Activated naive CD4-positive, alpha-beta T cell treated with anti-CD3 and anti-CD28 coated beads, Interleukin-2, amount 10 ng/mL, durations not matched to agents 7 days and 5 days (primary cell): Measurements from ENCODE around the gene CTNNBL1.
A peak's percentile ranks its signal among the peaks of the same experiment; 100 is the strongest.

ENCODE experiments used
- CTCF ChIA-PET: fragments of 350-600 bp; sonication (Branson Sonifier 250); formaldehyde crosslinking; loops from one replicate; lab custom pipeline; 2021; ENCODE audit warnings: antibody characterized with exemption; lab: Charles Lee
- DNase-seq: peaks from one replicate; pipeline ENCODE4 v3.0.0-alpha.2; 2020
- H3K27ac Mint-ChIP-seq: one replicate; pipeline ENCODE4 v1.8.0; 2021; ENCODE audit warnings: mild to moderate bottlenecking, moderate library complexity, mixed read lengths
- H3K27me3 Mint-ChIP-seq: one replicate; pipeline ENCODE4 v1.8.0; 2021; ENCODE audit warnings: mild to moderate bottlenecking, mixed read lengths
- H3K36me3 Mint-ChIP-seq: one replicate; pipeline ENCODE4 v1.8.0; 2021; ENCODE audit warnings: mixed read lengths
- H3K4me1 Mint-ChIP-seq: one replicate; pipeline ENCODE4 v1.8.0; 2021; ENCODE audit warnings: mixed read lengths
- H3K4me3 Mint-ChIP-seq: one replicate; pipeline ENCODE4 v1.8.0; 2021; ENCODE audit warnings: mild to moderate bottlenecking, moderate library complexity, mixed read lengths
- H3K9me3 Mint-ChIP-seq: one replicate; pipeline ENCODE4 v1.8.0; 2021; ENCODE audit warnings: mixed read lengths

CTNNBL1 gene

GRCh38 chr20:37729909-37730308 is 36.1 kb downstream of the CTNNBL1 start:
- H3K4me1 Mint-ChIP-seq, result no peaks in the 10 kb centered on the region
- peaks cover 18% of the 10 kb centered on the region for H3K36me3 Mint-ChIP-seq
- DNase-seq, result no peak
- no peaks in the 10 kb centered on the region for H3K27me3 Mint-ChIP-seq
- H3K9me3 Mint-ChIP-seq, result no peaks in the 10 kb centered on the region
- H3K4me3 Mint-ChIP-seq, result no peak overlapping the region
- CTCF ChIA-PET, result interaction anchor here (1.2 kb wide), 1 partner anchor 61 kb away, joined by 3 read pairs; no protein-coding TSS in a partner anchor
- H3K27ac Mint-ChIP-seq, result no peak overlapping the region

DNA sequence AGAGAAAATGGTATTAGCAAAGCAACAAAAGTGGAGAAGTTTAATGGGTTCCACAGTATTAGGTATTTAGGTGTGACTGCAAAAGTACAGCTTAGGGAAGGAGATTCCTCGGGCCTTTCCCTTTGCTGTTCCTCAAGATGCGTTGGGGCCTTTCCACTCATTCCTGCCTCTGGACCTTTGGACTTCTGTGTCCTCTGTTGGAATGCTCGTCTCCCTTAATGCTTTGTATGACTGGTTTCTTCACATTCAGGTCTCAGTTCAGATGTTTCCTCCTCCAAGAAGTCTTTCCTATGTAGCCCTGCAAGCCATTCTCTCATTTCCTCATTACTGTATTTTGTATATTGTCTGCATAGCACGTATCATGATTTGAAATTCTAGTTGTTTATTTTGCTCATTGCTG is 39.6 kb downstream of the CTNNBL1 start:
- H3K27ac Mint-ChIP-seq, result no peak overlapping the region
- no peaks in the 10 kb centered on the region for H3K4me1 Mint-ChIP-seq
- no peak for DNase-seq
- no peaks in the 10 kb centered on the region for H3K9me3 Mint-ChIP-seq
- H3K36me3 Mint-ChIP-seq, result peaks cover 32% of the 10 kb centered on the region
- H3K4me3 Mint-ChIP-seq, result no peak overlapping the region
- H3K27me3 Mint-ChIP-seq, result no peaks in the 10 kb centered on the region
- CTCF ChIA-PET, result no interaction called here

DNA sequence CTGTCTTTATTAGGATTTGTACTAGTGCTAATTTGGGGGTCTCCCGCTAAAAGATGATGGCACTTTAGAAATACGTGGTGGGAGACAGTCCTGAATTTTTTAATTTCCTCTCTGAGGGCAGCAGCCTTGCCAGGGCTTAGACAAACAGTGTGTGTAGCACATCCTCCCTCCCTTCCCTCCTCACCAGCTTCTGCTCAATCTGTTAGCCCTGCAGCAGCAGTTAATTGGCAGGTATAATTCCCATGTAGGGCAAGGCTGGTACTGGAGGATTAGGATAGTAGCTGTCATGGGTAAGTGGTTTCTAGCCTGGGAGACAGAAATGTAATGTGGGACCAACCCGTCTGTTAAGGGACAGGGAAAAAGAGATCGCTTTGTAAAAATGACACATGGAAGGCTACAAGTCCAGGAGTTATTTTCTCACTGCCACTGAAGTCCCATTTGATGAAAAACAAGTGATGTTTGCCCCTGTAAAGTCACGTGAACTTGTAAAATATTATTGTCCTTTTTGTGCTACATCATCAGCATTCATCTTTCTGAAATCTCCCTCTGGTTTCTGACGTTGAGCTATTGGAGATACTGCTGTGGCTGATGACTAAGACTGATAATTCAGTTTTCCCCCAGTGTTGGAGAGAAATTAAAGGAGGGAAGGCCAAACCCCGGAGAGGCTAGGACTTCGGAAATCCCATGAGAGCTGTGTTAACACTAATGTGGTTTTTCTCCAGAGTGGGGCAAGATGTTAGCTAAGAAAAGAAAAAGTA is 40.6 kb downstream of the CTNNBL1 start:
- Mint-ChIP-seq H3K36me3 (peaks cover 37% of the 10 kb centered on the region), H3K4me1 (no peaks in the 10 kb centered on the region), H3K27ac (no peak overlapping the region), H3K9me3 (no peaks in the 10 kb centered on the region), H3K4me3 (no peak overlapping the region), H3K27me3 (no peaks in the 10 kb centered on the region)
- CTCF ChIA-PET, result no interaction called here
- no peak for DNase-seq

DNA sequence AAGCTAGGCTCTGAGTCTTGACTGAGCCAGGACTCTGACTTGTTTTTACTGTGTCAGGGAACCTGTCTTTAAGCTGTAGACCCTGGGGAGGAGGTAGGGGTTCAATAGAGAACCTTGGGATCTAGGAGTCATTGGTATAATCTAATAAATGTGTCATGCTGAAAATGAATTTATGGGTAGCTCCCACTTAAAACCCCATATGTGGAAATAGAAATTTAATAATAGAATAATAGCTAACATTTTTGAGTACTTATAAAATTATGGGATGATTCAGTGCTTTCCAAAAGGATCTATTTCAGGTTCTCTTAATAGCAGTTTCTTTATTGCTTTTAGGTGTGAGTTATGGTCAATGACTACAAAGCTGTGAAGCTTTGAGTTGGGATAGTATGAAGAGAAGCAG is 41.7 kb downstream of the CTNNBL1 start:
- DNase-seq, result no peak
- CTCF ChIA-PET, result interaction anchor here (0.8 kb wide), 1 partner anchor 12 kb away, joined by 3 read pairs; no protein-coding TSS in a partner anchor
- no peaks in the 10 kb centered on the region for H3K27me3 Mint-ChIP-seq
- peaks cover 43% of the 10 kb centered on the region for H3K36me3 Mint-ChIP-seq
- H3K4me1 Mint-ChIP-seq, result no peaks in the 10 kb centered on the region
- no peak overlapping the region for H3K4me3 Mint-ChIP-seq
- H3K27ac Mint-ChIP-seq, result no peak overlapping the region
- no peaks in the 10 kb centered on the region for H3K9me3 Mint-ChIP-seq

- H3K36me3 Mint-ChIP-seq, result peaks cover 43% of the 10 kb centered on the region
- H3K4me3 Mint-ChIP-seq, result no peak overlapping the region
- H3K9me3 Mint-ChIP-seq, result no peaks in the 10 kb centered on the region
- no peaks in the 10 kb centered on the region for H3K4me1 Mint-ChIP-seq
- no peak for DNase-seq
- CTCF ChIA-PET, result no interaction called here
- H3K27ac Mint-ChIP-seq, result no peak overlapping the region
- no peaks in the 10 kb centered on the region for H3K27me3 Mint-ChIP-seq
Observed at GRCh38 chr20:37736132-37736531, 42.3 kb downstream of the CTNNBL1 start.

DNA sequence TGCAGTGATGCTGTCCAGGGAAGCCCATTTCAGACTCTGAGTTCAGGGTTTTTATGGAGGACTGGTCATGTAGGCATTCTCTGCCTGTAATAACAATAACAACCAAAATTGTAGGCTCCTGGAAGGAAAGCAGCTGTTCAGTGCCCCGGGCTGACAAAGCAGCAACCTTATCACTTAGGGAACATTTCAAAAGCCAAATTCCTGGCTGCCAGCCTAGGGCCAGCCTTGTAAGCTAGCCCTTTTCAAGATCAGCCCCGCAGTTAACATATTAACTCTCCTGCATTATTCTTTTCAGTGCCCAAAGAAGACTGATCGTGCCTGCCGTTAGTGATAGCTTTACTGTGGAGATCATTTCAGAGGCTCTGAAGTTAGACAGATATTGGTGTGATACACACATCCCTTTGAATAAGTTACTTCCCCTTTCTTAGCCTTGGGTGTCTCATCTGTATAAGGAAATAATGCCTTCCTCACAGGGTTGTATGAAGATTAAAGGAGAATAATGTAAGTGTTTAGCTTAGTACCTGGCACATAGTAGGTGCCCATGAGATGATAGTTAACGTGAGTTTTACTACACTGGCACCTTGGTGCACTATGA is 44.1 kb downstream of the CTNNBL1 start:
- H3K27me3 Mint-ChIP-seq, result no peaks in the 10 kb centered on the region
- no peaks in the 10 kb centered on the region for H3K9me3 Mint-ChIP-seq
- H3K4me3 Mint-ChIP-seq, result no peak overlapping the region
- no peak for DNase-seq
- CTCF ChIA-PET, result no interaction called here
- H3K36me3 Mint-ChIP-seq, result peaks cover 38% of the 10 kb centered on the region
- H3K27ac Mint-ChIP-seq, result no peak overlapping the region
- H3K4me1 Mint-ChIP-seq, result peaks cover 2% of the 10 kb centered on the region

- H3K4me1 Mint-ChIP-seq, result peaks cover 23% of the 10 kb centered on the region
- peaks cover 29% of the 10 kb centered on the region for H3K36me3 Mint-ChIP-seq
- H3K27me3 Mint-ChIP-seq, result no peaks in the 10 kb centered on the region
- DNase-seq, result no peak
- H3K9me3 Mint-ChIP-seq, result no peaks in the 10 kb centered on the region
- H3K4me3 Mint-ChIP-seq, result no peak overlapping the region
- no peak overlapping the region for H3K27ac Mint-ChIP-seq
- CTCF ChIA-PET, result no interaction called here
Observed at GRCh38 chr20:37741055-37741454, 47.2 kb downstream of the CTNNBL1 start.

GRCh38 chr20:37741570-37741969 is 47.7 kb downstream of the CTNNBL1 start:
- no peaks in the 10 kb centered on the region for H3K9me3 Mint-ChIP-seq
- H3K36me3 Mint-ChIP-seq, result peaks cover 34% of the 10 kb centered on the region
- no peak overlapping the region for H3K27ac Mint-ChIP-seq
- CTCF ChIA-PET, result no interaction called here
- H3K4me1 Mint-ChIP-seq, result peaks cover 29% of the 10 kb centered on the region
- no peak for DNase-seq
- H3K4me3 Mint-ChIP-seq, result no peak overlapping the region
- H3K27me3 Mint-ChIP-seq, result no peaks in the 10 kb centered on the region

GRCh38 chr20:37742131-37742530 is 48.3 kb downstream of the CTNNBL1 start:
- H3K36me3 Mint-ChIP-seq, result peaks cover 37% of the 10 kb centered on the region
- H3K4me1 Mint-ChIP-seq, result peaks cover 30% of the 10 kb centered on the region
- DNase-seq, result no peak
- H3K4me3 Mint-ChIP-seq, result no peak overlapping the region
- H3K27me3 Mint-ChIP-seq, result no peaks in the 10 kb centered on the region
- H3K9me3 Mint-ChIP-seq, result no peaks in the 10 kb centered on the region
- CTCF ChIA-PET, result no interaction called here
- H3K27ac Mint-ChIP-seq, result no peak overlapping the region

DNA sequence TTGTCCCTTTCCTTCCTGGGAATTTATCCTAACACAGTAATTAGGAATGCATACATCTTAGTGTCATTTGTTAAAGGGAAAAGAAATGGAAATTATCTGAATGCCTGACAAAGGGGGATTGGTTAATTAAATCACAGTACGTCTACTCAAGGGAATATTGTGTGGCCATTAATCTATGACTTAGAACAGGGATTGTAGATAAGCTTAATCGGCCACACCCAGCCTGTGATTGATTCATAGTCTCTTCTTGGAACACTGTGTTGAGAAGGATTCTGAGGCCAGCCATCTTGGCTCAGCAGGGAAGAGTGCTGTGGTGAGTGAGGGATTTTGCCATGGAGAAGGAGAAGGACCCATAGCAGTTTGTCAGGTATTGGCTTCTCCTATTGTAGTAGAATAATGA is 50.5 kb downstream of the CTNNBL1 start:
- CTCF ChIA-PET, result no interaction called here
- peaks cover 30% of the 10 kb centered on the region for H3K36me3 Mint-ChIP-seq
- H3K27me3 Mint-ChIP-seq, result no peaks in the 10 kb centered on the region
- H3K9me3 Mint-ChIP-seq, result no peaks in the 10 kb centered on the region
- DNase-seq, result no peak
- peaks cover 30% of the 10 kb centered on the region for H3K4me1 Mint-ChIP-seq
- H3K27ac Mint-ChIP-seq, result no peak overlapping the region
- no peak overlapping the region for H3K4me3 Mint-ChIP-seq

DNA sequence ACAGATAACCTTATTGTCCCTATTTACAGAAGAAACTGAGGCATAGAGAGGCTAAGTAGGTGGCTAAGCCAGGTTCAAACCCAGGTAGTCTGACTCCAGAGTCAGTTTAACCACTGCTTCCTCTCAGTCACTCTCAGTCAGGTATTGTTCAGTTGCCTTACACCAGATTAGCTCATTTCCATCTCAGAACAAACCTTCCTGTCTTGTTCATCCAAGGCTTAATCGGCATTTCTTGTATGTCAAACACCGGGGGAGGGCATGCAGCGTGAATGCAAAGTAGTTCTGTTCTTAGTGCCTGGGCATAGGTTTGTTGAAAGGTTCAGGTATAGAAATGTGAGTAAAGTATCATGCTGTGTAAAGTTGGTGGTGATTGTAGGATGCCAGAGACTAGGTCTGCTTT is 51.7 kb downstream of the CTNNBL1 start:
- Mint-ChIP-seq H3K27ac (peak overlapping the region; percentile 68), H3K36me3 (peaks cover 23% of the 10 kb centered on the region), H3K27me3 (no peaks in the 10 kb centered on the region), H3K9me3 (no peaks in the 10 kb centered on the region), H3K4me3 (no peak overlapping the region), H3K4me1 (peaks cover 30% of the 10 kb centered on the region)
- CTCF ChIA-PET, result no interaction called here
- peak; percentile 25 for DNase-seq

DNA sequence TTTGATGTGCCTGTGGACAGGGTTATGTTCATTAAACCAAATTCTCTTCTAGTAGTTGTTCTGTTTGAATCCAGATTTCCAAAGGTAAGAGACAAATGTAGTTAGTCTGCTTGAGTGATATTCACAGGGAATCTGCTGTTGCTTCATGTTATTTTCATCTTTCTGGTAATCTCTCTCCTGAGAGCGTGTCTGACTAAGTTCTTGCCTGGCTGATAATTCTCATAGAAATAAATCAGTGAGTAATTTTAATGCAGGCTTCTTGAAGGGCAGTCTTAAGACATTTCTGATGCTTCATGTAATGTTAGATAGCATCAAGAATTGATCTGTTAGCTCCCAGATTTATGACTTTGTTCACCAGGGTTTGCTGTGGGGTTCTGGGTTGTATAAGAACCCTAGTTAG is 54.2 kb downstream of the CTNNBL1 start:
- Mint-ChIP-seq H3K27ac (no peak overlapping the region), H3K36me3 (peaks cover 26% of the 10 kb centered on the region), H3K4me3 (no peak overlapping the region), H3K27me3 (no peaks in the 10 kb centered on the region), H3K9me3 (no peaks in the 10 kb centered on the region), H3K4me1 (peaks cover 28% of the 10 kb centered on the region)
- no peak for DNase-seq
- CTCF ChIA-PET, result interaction anchor here (1.3 kb wide), 1 partner anchor 13 kb away, joined by 3 read pairs; no protein-coding TSS in a partner anchor

- CTCF ChIA-PET, result no interaction called here
- Mint-ChIP-seq H3K36me3 (peaks cover 23% of the 10 kb centered on the region), H3K27me3 (no peaks in the 10 kb centered on the region)
Observed at GRCh38 chr20:37749218-37749617, 55.4 kb downstream of the CTNNBL1 start.

GRCh38 chr20:37749620-37750403 is 56.0 kb downstream of the CTNNBL1 start:
- H3K36me3 Mint-ChIP-seq, result peaks cover 23% of the 10 kb centered on the region
- no peak for DNase-seq
- CTCF ChIA-PET, result no interaction called here
- no peak overlapping the region for H3K4me3 Mint-ChIP-seq
- H3K27ac Mint-ChIP-seq, result no peak overlapping the region
- no peaks in the 10 kb centered on the region for H3K27me3 Mint-ChIP-seq
- peaks cover 17% of the 10 kb centered on the region for H3K4me1 Mint-ChIP-seq
- H3K9me3 Mint-ChIP-seq, result no peaks in the 10 kb centered on the region

More at GRCh38 chr20:37749218-37749617, 55.4 kb downstream of the CTNNBL1 start:
- H3K4me3 Mint-ChIP-seq, result no peak overlapping the region
- no peak for DNase-seq
- H3K9me3 Mint-ChIP-seq, result no peaks in the 10 kb centered on the region
- no peak overlapping the region for H3K27ac Mint-ChIP-seq
- H3K4me1 Mint-ChIP-seq, result peaks cover 23% of the 10 kb centered on the region
